ENCODE measurements around the gene CDK19. TPM values are rescaled to one million over a fixed set of nuclear protein-coding genes. Genes with fewer than 3 reads are reported as not detected.

Gene CDK19
- total and polyA plus RNA-seq, 2 of the 4 experiments (the other 2 are of a cell fraction): 6.0 to 6.8 TPM

GRCh38 chr6:110841266-110841665 lies 26.0 kb upstream of the CDK19 start:
- in situ Hi-C loops (cut with MboI; ENCODE audit: low sequenced_read_pairs) (no loop called here), intact Hi-C loops (cut with micrococcal nuclease) (no loop called here), dilution Hi-C loops (cut with HindIII; ENCODE audit: low sequenced_read_pairs, unreplicated experiment) (no loop called here)
- H3K9me1 ChIP-seq (ENCODE audit: insufficient read depth, low read length): no peaks in the 10 kb centered on the region; the same call in 1 of the 2 replicates
- no peak overlapping the region for H2BK15ac ChIP-seq (ENCODE audit: low read depth, low read length)
- no peaks in the 10 kb centered on the region for H3K79me1 ChIP-seq (ENCODE audit: low read depth in 1 of 2, low read length in 2 of 2)
- H2AK9ac ChIP-seq (replicated peaks; ENCODE audit: low read depth, low read length, poor library complexity): no peak overlapping the region
- no peak overlapping the region for H3K4me3 ChIP-seq (ENCODE audit: insufficient read depth, low read depth, low read length)
- no peak overlapping the region for H3K56ac ChIP-seq (ENCODE audit: extremely low read depth, insufficient read depth, low read length)
- H4K20me1 ChIP-seq (ENCODE audit: insufficient read depth, low read length): no peaks in the 10 kb centered on the region
- no peak overlapping the region for H3K14ac ChIP-seq (replicated peaks; ENCODE audit: low read depth, low read length)
- no peaks in the 10 kb centered on the region for H3K27me3 ChIP-seq (ENCODE audit: control insufficient read depth, insufficient read depth, low read length)
- TF ChIP-seq RAD21 (IDR thresholded peaks at IDR 0.05; ENCODE audit: low read length): no peak
- TF ChIP-seq NFE2L2 (IDR thresholded peaks at IDR 0.05; ENCODE audit: low read depth, low read length): no peak
- TF ChIP-seq FOS (IDR thresholded peaks at IDR 0.05; ENCODE audit: low read depth, low read length): no peak
- no peak for TF ChIP-seq USF2 (IDR thresholded peaks at IDR 0.05; ENCODE audit: low read depth, low read length)
- no peak for TF ChIP-seq POLR2A (IDR thresholded peaks at IDR 0.05; ENCODE audit: low read depth, low read length)
- no peak for TF ChIP-seq CHD1 (IDR thresholded peaks at IDR 0.05; ENCODE audit: low read depth, low read length)
- no peak for TF ChIP-seq RFX5 (IDR thresholded peaks at IDR 0.05; ENCODE audit: low read depth, low read length)
- no peak for TF ChIP-seq CTCF (conservative IDR thresholded peaks at IDR 0.05; ENCODE audit: low read depth, low read length)
- no peak for TF ChIP-seq MAZ (IDR thresholded peaks at IDR 0.05; ENCODE audit: borderline replicate concordance, low read depth, low read length)
- no peak for TF ChIP-seq MAFK (IDR thresholded peaks at IDR 0.05; ENCODE audit: low read depth, low read length)
- TF ChIP-seq BHLHE40 (IDR thresholded peaks at IDR 0.05; ENCODE audit: low read depth, low read length): no peak
- TF ChIP-seq ELK1 (IDR thresholded peaks at IDR 0.05; ENCODE audit: borderline replicate concordance, low read depth, low read length): no peak
- H3K4me1 ChIP-seq (ENCODE audit: control insufficient read depth, insufficient read depth, low read length): no peaks in the 10 kb centered on the region
- DNase-seq (no peak), ATAC-seq (ENCODE audit: low read depth) (no peak)
- WGBS, 2 experiments (ENCODE audit: extremely low coverage in 2 of 2, insufficient read length in 1 of 2): no CpG with 5 or more reads among the region's 6 CpGs
- no peak overlapping the region for H4K91ac ChIP-seq (ENCODE audit: insufficient read depth, low read depth, low read length)
- no peak overlapping the region for H2BK5ac ChIP-seq (ENCODE audit: low read depth, low read length, poor library complexity, severe bottlenecking)
- H4K5ac ChIP-seq (ENCODE audit: low read depth, low read length): no peak overlapping the region
- no peak overlapping the region for H2AFZ ChIP-seq (replicated peaks; ENCODE audit: low read length, poor library complexity)
- H2BK120ac ChIP-seq (ENCODE audit: low read depth, low read length): no peak overlapping the region
- no peak overlapping the region for H2AK5ac ChIP-seq (ENCODE audit: low read depth, low read length)
- H3K4ac ChIP-seq (ENCODE audit: low read depth, low read length): no peak overlapping the region
- H3K9me3 ChIP-seq (ENCODE audit: control insufficient read depth, insufficient read depth, low read length): no peaks in the 10 kb centered on the region
- CTCF ChIA-PET: no interaction called here
- no peak overlapping the region for H2BK20ac ChIP-seq (ENCODE audit: low read depth, low read length)
- no peak overlapping the region for H4K8ac ChIP-seq (ENCODE audit: low read depth in 2 of 2, low read length in 2 of 2)
- H3K36me3 ChIP-seq (ENCODE audit: control insufficient read depth, insufficient read depth, low read length): no peaks in the 10 kb centered on the region
- BruUV-seq (replicated peaks): no TSS peak
- no peak overlapping the region for H3K18ac ChIP-seq (ENCODE audit: low read depth, low read length)
- no peak overlapping the region for H3K4me2 ChIP-seq (ENCODE audit: low read depth, low read length)
- H3K23ac ChIP-seq (ENCODE audit: low read depth, low read length): no peak overlapping the region
- no peak overlapping the region for H3K27ac ChIP-seq (ENCODE audit: insufficient read depth, low read length)
- no peak overlapping the region for H3K9ac ChIP-seq (ENCODE audit: low read depth, low read length)
- POLR2A ChIA-PET (ENCODE audit: unreplicated experiment): no interaction called here

Data from IMR-90 (cell line).